Posterior vena cava (tissue), 2 donors: ENCODE results near the gene SERPIND1. TPM values are rescaled to one million over a fixed set of nuclear protein-coding genes. Genes with fewer than 3 reads are reported as not detected.
"Not testable (repeated sequence)": the region's sequence is repeated elsewhere in the genome, so short reads cannot be mapped to it uniquely, and the experiment has no call there.

Source experiments
- DNase-seq: peaks from one replicate; pipeline ENCODE4 v3.0.0-alpha.2; 2020; ENCODE audit warnings: low spot score
- intact Hi-C, 2 donors: fragments of 100-400 bp; cut with DNase I; formaldehyde crosslinking; loops; one replicate each; pipeline versions ENCODE4 v1.14.1 to v1.14.2; 2022 to 2023
- long read RNA-seq, 2 donors: library from polyadenylated mRNA; unstranded; transcript quantifications; one replicate each; pipeline ENCODE4 v2.0.0, GENCODE V29; 2020 to 2021
- total RNA-seq, 2 donors: library from RNA; stranded (reverse); fragmentation: NEBNext Ultra II Directional; extraction: Animal tissue kit (Norgen Biotek cat#: 25700); gene quantifications; one replicate each; pipeline ENCODE4 v1.2.1, GENCODE V29; 2021
- donor health status: DM: yes; HTN: yes; CAD: no.
- donor health status: DM: yes; HTN: yes; CAD: no.

SERPIND1 gene
- total RNA-seq: not detected
- long read RNA-seq, donor 1, partial matches to known transcripts: 0 of 3 reads
- long read RNA-seq, donor 1, other reads (novel, unspliced or antisense): 3 of 3 reads
- long read RNA-seq, donor 2: 0 reads

DNA sequence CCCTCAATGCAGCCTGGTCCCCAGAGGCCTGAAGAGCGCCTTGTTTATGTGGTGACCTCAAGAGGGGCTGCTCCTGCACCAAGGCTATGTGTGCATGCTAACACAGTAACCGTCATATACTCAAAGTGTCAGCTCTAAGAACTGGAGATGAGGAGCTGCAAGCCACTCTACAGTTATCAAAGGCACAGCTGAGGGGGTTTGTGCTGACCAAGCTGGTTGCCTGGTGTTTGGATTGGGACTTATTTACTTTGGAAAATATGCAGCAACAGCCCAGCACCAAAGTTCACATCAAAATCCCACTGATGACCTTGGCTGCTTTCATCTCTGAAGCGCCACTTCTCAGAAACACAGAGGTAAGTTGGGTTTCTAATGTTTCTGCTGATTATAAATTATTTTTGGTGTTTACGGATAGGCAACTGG, at the start of gene SERPIND1:
SERPIND1 (plus strand) TSS at position 321 of the 420 bp plus-strand sequence. CDS start 5,200 bp downstream, outside the sequence.
- DNase-seq: no peak
- intact Hi-C loops: no loop called here

GRCh38 chr22:20724676-20725454, 49.0 kb upstream of the SERPIND1 start:
- intact Hi-C loops: no loop called here
- DNase-seq: peak; percentile 62

DNA sequence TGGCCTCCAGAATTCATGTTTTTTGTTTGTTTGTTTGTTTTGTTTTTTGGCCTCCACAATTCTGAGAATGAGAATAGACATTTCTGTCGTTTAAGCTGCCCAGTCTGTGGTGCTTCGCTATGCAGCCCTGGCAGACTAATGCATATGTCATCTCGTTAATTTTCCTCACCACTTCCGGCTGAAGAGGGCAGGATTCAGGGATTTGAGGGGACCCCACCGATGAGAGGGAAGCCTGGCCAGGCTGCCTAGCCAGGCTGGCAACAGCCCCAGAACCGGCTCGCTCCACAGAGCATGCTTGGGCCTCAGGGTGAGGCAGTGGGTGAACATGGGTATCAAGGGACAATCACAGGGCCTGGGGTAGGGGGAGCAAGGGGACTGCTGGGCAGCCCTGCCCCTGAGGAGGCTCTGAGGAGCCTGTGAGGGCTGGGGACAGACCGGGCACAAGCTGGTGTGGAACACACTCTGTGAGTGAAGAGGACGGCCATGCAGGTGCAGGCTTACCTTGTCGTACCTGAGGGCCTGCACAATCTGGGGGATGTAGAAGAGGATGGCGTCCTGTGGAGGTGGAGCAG, 47.8 kb upstream of the SERPIND1 start:
- intact Hi-C loops: no loop called here
- peak; percentile 48 for DNase-seq

DNA sequence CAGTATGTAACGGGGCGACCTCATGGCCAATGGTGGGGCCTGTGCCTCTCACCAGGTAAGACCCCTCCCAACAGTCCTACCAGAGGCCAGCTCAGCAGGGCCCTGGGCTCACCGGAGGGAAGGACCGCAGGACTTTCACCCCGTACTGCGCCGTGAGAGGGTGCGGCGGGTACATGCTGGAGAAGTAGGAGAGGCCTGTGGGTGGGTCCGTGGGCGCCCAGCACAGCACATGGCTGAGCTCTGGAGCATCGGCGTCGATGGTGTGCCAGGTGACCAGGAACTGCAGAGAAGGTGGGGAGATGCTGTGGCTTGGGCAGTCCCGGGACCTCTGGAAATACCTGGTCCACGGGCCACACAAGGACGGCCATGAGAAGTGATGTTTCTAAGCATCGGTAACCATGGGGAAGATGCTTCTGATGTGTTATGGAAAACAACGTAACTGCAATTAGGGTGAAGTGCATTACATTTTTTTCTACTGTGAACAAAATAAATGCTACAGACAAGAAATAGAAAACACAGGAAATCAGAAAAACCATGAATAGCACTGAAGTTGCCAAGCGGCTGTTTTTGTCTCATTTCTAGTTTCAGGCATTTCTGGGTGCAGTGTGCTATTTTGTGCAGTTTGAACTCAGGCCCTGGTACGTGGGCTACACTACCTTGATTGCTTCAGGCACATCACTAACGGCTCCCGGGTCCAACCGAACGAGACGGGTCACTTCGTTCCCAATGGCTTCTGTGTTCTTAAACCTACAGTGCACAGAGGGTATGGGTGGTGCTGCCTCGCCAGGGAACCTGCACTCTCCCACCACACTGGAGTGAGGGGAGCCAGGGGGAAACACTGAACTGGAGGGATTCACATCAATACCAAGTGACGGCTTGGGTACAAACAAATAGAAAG, 46.5 kb upstream of the SERPIND1 start:
- intact Hi-C loops: no loop called here
- DNase-seq: no peak

- intact Hi-C loops: no loop called here
- no peak for DNase-seq
Measured at GRCh38 chr22:20728523-20729190, 45.3 kb upstream of the SERPIND1 start.

- no peak for DNase-seq
- intact Hi-C loops: no loop called here
Measured at GRCh38 chr22:20729194-20729593, 44.7 kb upstream of the SERPIND1 start.

DNA sequence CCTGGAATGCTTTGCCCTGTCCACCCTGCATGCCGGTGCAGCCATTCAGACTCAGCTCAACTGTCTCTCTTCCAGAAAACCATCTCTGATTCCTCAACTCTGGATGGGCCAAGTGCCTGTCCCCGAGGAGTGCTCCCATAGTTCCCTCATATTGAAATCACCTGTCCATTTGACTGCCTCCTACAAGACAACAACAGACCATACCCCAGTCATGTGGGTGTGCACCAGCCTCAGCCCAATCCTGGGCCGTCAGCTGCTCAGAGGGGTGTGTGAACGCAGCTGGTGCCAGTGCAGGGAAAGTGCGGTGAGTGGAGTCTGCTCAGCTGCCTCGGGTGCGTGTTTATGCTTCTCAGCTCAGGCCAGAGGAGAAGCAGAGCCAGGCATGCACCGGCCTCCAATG, 41.5 kb upstream of the SERPIND1 start:
- intact Hi-C loops: not testable (repeated sequence)

DNA sequence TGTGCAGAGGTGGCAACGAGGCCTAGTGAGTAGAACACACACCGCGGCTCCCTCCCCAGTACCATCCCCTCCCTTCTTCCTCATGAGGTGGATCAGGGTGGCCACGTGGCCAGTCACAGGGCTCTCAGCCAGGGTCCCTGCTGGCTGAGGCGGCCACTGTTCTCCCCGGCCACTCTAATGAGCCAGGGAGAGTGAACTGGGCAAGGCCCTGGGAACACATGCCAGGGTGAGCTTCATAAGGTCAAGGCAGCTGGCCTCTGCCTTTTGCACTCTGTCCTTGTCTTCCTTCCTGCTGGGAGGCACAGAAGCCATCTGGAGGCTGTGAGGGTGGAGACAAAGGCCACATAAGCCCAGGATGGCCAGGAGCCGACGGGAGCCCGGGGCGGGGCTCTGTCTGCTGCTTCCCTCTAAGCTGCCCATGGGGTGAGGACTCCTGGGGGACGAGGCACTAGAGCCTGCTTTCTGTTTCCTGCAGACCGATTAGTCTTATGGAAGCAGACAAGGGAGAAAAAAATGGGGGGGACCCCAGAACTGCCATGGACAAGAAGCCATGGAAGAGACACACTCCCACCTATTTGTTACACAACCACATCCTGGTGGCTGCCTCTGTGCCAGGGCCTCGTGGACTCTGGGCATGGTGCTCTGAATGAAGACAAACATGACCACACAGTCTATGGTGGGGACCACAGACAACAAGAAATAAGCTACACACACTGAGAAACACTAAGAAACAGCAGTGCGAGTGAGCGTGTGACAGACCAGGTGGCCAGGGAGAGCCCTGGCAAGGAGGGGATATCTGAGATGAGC, 38.4 kb upstream of the SERPIND1 start:
- intact Hi-C loops, DNase-seq: not testable (repeated sequence)

More for the DNA sequence above, 41.5 kb upstream of the SERPIND1 start:
- DNase-seq: not testable (repeated sequence)

GRCh38 chr22:20736891-20737290, 37.0 kb upstream of the SERPIND1 start:
- intact Hi-C loops: not testable (repeated sequence)

DNA sequence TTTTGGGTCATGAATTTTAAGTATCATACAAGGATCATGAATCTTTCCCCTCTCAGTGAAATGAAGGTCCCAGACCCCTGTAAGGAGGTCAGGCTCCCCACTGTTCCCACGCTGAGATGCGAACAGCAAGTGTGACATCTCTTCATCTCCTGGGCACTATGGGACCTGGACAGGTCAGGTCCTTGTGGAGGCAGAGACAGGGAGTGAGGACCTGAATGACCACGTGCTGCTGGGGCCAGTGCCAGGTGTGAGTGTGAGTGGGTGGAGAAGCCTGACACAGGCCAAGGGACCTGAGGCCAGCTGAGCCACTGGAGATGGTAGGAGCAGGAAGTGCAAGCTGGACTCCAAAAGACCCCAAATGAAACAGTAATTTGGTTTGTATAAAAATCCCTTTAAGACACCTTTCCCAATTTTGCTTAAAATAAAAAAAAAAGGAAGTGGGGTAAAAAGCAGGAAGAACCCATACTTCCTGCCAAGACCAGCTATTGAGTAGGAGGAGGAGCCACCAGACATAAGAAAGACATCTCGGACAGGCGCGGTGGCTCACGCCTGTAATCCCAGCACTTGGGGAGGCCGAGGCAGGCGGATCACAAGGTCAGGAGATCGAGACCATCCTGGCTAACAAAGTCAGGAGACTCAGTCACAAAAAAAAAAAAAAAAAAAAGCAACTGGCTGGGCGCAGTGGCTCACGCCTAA, 35.4 kb upstream of the SERPIND1 start:
- intact Hi-C loops: no loop called here
- DNase-seq: no peak

More at GRCh38 chr22:20736891-20737290, 37.0 kb upstream of the SERPIND1 start:
- not testable (repeated sequence) for DNase-seq

GRCh38 chr22:20740222-20740951, 33.5 kb upstream of the SERPIND1 start:
- intact Hi-C loops: no loop called here
- no peak for DNase-seq

GRCh38 chr22:20741008-20741633, 32.8 kb upstream of the SERPIND1 start:
- intact Hi-C loops: no loop called here
- no peak for DNase-seq

GRCh38 chr22:20741634-20742581, 32.0 kb upstream of the SERPIND1 start:
- no peak for DNase-seq

GRCh38 chr22:20742764-20743163, 31.1 kb upstream of the SERPIND1 start:
- intact Hi-C loops: no loop called here
- DNase-seq: no peak

More at GRCh38 chr22:20741634-20742581, 32.0 kb upstream of the SERPIND1 start:
- intact Hi-C loops: no loop called here

- DNase-seq: no peak
Measured at GRCh38 chr22:20744456-20744855, 29.5 kb upstream of the SERPIND1 start.

More at GRCh38 chr22:20744456-20744855, 29.5 kb upstream of the SERPIND1 start:
- intact Hi-C loops: no loop called here
